Fibroblast of villous mesenchyme (primary cell): ENCODE results near the gene PHLPP2. TPM values are rescaled to one million over a fixed set of nuclear protein-coding genes. Genes with fewer than 3 reads are reported as not detected.
A peak's percentile ranks its signal among the peaks of the same experiment; 100 is the strongest.

Experiments used
- DNase-seq: peaks from one replicate; pipeline ENCODE4 v3.0.0-alpha.2; 2010; ENCODE audit warnings: low read depth
- H3K4me3 ChIP-seq: 2 replicates; pipeline ENCODE4 v1.5.1; 2011; ENCODE audit warnings: low read depth, mild to moderate bottlenecking, low read length
- total RNA-seq: library from RNA; depleted of rRNA; stranded (reverse); fragments of >200 nt; gene quantifications from 2 replicates; pipeline ENCODE4 v1.2.3, GENCODE V29; 2012
- TF ChIP-seq, protein P1 (sequence below): IDR thresholded peaks from 2 replicates; pipeline ENCODE4 v1.5.1; 2012; ENCODE audit warnings: low read depth, mild to moderate bottlenecking, low read length; ENCODE audit not compliant: insufficient read depth

PHLPP2 gene
- total RNA-seq = 13.2 and 17.3 TPM in 2 replicates

GRCh38 chr16:71724320-71724751, at the start of gene PHLPP2:
Gene PHLPP2 (minus strand): TSS chr16:71724701. CDS start chr16:71714795, 9,906 bp downstream.
- DNase-seq = peak; percentile 6

DNA sequence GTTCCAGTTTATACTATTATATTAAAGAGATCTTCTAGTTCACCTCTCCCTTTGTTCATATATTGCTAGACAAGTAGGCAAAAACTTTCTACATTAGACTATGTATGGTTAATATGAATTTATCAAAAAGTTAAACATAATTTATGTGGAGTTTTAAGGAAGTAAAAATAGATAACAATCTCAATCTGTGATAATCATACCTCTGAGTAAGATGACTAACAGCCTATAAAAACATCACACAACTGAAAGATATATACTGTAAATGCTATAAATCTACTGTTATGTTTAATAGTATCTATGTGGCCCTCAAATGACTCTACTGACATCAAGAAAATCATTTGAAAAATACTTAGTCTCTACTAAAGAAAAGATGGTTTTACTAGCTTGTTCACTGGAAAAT, 47.1 kb upstream of the PHLPP2 start:
- TF ChIP-seq, protein P1, sequence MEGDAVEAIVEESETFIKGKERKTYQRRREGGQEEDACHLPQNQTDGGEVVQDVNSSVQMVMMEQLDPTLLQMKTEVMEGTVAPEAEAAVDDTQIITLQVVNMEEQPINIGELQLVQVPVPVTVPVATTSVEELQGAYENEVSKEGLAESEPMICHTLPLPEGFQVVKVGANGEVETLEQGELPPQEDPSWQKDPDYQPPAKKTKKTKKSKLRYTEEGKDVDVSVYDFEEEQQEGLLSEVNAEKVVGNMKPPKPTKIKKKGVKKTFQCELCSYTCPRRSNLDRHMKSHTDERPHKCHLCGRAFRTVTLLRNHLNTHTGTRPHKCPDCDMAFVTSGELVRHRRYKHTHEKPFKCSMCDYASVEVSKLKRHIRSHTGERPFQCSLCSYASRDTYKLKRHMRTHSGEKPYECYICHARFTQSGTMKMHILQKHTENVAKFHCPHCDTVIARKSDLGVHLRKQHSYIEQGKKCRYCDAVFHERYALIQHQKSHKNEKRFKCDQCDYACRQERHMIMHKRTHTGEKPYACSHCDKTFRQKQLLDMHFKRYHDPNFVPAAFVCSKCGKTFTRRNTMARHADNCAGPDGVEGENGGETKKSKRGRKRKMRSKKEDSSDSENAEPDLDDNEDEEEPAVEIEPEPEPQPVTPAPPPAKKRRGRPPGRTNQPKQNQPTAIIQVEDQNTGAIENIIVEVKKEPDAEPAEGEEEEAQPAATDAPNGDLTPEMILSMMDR = no peak
- DNase-seq = no peak

More at GRCh38 chr16:71724320-71724751, at the start of gene PHLPP2:
- peak within 1 kb of the TSS; percentile 88 for H3K4me3 ChIP-seq
- TF ChIP-seq, protein P1 = no peak

DNA sequence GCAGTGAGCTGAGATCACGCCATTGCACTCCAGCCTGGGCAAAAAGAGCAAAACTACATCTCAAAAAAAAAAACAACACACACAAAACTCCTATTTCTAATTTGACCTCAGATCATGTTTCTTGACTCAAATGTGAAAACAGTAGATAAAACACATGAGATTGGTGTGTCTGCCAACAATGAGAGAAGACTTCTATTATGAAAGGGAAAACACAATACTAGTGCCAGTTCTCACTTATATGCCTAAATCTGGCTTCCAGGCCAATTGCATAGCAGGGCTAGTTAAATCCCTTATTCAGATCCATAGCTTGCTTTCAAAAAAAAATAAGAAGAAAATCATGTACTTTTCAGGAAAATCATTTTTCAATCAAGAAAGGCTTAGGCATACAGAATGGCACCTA, 44.7 kb upstream of the PHLPP2 start:
- no peak overlapping the region for H3K4me3 ChIP-seq
- TF ChIP-seq, protein P1 = no peak
- DNase-seq = no peak

More for the DNA sequence above, 47.1 kb upstream of the PHLPP2 start:
- H3K4me3 ChIP-seq = no peak overlapping the region

DNA sequence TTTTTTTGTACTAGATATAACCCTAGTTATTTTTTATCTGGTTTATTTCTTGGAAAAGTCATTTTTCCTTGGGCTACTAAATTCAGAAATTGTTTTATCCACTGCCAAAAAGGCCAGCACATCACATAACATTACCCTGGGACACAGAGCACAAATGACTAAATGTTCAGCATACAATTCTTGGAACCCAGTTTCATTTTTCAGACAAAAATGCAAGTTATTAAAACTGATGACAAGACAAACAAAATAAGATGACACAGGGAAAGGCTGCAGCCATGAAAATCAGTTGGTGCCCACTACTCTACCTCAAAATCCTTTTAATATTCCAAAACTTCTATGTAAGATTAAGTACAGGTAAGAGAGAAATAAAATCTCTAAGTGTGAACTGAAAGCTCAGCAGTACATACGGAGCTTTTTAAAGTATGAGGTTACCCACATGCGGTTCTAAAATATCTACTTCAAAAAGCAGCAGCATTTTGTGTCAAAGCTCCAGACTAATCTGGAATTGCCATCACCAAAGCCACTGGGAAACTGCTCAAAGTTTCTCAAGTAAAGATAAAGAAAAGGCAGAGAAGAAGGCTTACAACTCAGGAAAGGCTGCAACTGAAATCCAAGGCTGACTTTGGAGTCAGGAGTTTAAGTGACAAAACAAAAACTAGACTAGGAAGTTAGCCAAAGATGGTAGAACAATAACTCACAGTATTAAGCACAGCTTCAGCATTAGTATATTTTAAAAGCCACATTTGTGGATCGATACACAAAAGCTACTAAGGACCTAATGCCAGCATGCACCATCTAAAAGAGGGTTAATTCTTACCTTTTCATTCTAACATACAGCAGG, 42.8 kb upstream of the PHLPP2 start:
- TF ChIP-seq, protein P1 = no peak
- no peak overlapping the region for H3K4me3 ChIP-seq
- no peak for DNase-seq

DNA sequence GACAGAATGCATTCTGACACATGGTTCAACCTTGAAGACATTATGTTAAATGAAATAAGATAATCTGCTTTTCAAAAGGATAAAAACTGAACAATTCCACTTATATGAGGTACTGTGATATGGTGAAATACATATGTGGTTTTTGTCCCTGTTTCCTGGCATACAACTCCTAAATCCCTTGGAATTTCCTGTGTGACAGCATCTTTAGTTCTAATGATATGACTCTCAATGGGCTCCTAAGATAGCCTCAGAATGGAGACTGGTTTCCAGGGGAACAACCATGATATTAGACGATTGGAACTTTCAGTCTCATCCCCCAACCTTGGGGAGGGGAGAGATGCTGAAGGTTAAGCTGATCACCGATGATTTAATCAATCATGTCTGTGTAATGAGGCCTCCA, 37.7 kb upstream of the PHLPP2 start:
- peak; percentile 29 for DNase-seq
- TF ChIP-seq, protein P1 = no peak
- H3K4me3 ChIP-seq = no peak overlapping the region

- H3K4me3 ChIP-seq = no peak overlapping the region
- no peak for DNase-seq
- TF ChIP-seq, protein P1 = no peak
Observed at GRCh38 chr16:71761097-71761496, 36.6 kb upstream of the PHLPP2 start.

DNA sequence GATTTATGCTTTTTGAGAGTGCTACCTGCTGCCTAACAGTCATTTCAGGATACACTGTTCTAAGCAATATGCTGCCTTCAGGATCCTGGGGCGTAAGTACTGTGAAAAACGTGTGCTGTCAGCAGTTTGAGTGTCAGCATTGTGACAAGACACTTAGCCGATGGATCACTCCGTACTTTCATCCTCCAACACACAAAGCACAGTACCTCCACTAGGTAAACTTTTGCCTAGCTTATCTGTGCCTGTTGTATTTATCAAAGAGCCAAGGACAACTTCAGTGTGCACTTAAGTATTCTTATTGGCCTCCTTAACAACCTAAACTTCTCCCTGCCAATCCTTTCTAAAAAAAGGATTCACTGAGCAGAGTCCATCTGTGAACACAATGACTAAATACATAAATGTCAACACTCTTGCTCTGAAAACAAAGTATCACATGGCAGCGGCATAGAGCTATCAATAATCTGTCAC, 33.8 kb upstream of the PHLPP2 start:
- TF ChIP-seq, protein P1 = no peak
- no peak for DNase-seq
- no peak overlapping the region for H3K4me3 ChIP-seq
